ENCODE results near the gene OXSR1.
"Not testable (repeated sequence)": the region's sequence is repeated elsewhere in the genome, so short reads cannot be mapped to it uniquely, and the experiment has no call there.

Gene OXSR1

DNA sequence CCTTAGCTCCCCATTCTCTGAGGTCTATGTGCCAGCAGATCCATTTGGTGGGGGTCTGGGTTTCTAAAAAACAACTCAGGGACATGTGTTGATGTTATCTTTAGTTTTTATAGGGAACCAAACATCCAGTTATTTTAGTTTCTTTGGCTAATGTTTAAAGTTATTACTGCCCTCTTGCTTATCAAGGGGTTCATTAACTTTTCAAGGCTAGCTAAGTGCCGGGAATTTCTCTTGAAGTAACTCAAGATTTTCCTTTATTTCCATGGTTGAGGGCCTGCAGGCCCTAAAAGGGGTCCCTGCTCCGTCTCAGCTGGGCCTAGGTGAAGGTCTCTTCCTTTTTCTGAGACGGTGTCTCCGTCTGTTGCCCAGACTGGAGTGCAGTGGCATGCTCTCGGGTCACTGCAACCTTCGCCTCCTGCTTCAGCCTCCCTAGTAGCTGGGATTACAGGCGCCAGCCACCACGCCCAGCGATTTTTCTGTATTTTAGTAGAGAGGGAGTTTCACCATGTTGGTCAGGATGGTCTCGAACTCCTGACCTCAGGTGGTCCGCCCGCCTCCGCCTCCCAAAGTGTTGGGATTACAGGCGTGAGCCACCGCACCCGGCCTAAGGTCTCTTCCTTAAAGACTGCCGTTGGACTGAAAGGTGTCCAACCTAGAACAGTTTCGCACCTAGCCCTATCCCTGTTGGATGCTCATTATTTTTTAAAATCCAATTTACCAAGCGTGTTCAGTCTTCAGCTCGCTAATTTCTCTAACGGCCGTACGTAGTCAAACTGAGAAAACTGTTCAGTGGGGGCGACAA, 1.3 kb upstream of the OXSR1 start:
- no peak for DNase-seq (ENCODE audit: extremely low read depth in 1 of 2, low read depth in 1 of 2)

DNA sequence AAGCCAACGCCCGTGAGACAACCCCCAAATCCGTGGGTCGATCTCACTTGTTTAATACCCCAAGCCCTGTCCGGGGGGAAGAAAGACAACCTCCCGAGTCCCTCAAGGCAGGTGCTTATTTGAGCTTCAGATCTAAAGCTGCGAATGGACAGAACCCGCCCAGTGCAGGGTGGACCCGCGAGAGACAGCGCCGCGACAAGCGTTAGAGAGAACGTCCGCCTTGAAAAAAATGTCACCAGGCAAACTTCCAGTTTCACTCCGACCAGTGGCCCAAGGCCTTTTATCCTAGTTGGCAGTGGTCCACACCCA, 740 bp upstream of the OXSR1 start:
- no peak for DNase-seq (ENCODE audit: extremely low read depth in 1 of 2, low read depth in 1 of 2)

DNA sequence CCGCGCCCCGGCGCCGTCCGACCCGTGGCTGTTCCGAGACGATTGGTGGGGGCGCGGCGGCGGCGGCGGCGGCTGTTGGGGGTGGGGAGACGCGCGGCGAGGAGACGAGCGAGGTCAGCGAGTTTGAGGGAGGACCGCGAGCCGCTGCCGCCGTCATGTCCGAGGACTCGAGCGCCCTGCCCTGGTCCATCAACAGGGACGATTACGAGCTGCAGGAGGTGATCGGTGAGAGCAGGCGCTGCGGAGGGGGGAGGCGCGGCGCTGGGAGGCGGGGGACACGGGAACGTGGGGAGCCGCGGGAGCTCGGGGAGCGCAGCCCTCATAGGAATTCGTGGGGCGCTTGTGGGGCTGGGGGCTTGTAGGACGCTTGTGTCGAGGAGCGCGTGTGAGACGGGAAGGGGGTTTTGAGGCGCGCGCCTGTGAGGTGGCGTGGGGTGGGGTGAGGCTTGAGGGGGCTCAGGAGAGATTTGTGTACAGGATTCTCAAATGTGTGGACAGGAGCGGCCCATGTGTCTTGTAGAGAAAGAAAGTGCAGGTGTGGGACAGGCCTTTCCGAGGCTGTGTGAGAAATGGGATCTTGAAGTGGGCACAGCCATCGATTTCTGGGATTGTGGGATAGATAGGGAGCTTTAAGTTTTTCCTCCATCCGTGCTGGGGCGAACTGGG, 518 bp downstream of the OXSR1 start:
- no peak for DNase-seq (ENCODE audit: extremely low read depth in 1 of 2, low read depth in 1 of 2)

DNA sequence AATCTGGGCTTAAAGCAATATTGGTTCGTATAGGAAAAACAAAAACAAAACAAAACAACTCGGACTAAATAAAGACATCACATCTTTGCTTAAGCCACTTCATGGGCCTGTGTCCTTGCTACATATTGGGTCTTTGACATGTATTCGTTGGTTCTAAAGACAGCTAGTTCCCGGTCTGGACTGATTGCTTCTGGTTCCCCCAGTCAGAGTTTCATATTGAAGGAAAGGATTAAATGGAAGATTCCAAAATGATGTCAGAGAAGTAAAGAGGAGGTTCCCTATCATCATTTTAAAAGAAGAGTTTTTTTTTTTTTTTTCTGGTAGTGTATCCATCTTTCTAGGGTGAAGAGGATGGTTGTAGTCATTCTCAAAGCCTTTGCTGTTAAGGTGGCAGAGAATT, 2.3 kb downstream of the OXSR1 start:
- DNase-seq (ENCODE audit: extremely low read depth in 1 of 2, low read depth in 1 of 2) = no peak

DNA sequence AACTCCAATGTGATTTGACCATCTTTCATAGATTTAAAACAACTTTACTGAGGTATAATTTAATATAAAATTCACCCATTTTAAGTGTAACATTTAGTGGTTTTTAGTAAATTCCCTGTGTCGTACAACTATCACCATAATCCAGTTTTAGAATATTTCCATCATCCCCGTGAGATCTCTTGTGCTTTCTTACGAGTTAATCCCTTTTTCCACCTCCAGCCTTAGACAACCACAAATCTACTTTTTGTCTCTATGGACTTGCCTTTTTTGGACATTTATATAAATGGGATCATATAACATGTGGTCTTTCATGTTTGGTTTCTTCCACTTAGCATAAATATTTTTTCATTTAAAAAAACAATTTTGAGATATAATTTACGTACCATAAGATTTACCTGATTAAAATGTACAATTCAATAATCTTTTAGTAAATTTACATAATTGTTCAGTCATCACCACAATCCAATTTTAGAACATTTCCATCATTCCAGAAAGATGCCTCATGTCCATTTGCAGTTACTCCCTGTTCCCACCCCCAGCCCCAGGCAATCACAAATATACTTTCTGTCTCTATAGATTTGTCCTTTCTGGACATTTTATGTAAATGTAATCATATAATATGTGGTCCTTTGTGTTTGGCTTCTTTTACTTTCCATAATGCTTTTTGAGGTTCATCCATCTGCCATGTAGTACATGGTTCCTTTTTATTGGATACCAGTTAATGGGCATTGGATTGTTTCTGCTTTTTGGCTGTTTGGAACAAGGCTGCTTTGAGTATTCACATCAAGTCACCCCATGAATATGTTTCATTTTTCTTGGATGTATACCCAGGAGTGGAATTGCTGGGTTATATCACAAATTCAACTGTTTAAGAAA, 3.1 kb downstream of the OXSR1 start:
- DNase-seq (ENCODE audit: extremely low read depth in 1 of 2, low read depth in 1 of 2) = no peak

DNA sequence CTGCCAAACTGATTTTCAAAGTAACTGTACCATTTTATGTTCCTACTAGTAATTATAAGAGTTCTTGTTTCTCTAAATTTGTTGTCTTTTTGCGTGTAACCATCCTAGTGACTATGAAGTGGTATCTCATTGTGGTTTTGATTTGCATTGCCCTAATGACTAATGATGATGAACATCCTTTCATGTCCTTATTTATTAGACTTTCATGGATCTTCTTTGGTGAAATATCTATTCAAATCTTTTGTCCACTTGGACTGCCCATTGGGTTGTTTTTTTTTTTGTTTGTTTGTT, 3.6 kb downstream of the OXSR1 start:
- DNase-seq (ENCODE audit: extremely low read depth in 1 of 2, low read depth in 1 of 2) = no peak

- no peak for DNase-seq (ENCODE audit: extremely low read depth in 1 of 2, low read depth in 1 of 2)
Measured at GRCh38 chr3:38170722-38171121, 5.4 kb downstream of the OXSR1 start.

GRCh38 chr3:38171622-38172021, 6.3 kb downstream of the OXSR1 start:
- DNase-seq (ENCODE audit: extremely low read depth in 1 of 2, low read depth in 1 of 2) = no peak

GRCh38 chr3:38173834-38174418, 8.6 kb downstream of the OXSR1 start:
- DNase-seq (ENCODE audit: extremely low read depth in 1 of 2, low read depth in 1 of 2) = no peak

- DNase-seq (ENCODE audit: extremely low read depth in 1 of 2, low read depth in 1 of 2) = no peak
Measured at GRCh38 chr3:38177181-38177580, 11.8 kb downstream of the OXSR1 start.

GRCh38 chr3:38186781-38187180, 21.4 kb downstream of the OXSR1 start:
- DNase-seq (ENCODE audit: extremely low read depth in 1 of 2, low read depth in 1 of 2) = no peak

DNA sequence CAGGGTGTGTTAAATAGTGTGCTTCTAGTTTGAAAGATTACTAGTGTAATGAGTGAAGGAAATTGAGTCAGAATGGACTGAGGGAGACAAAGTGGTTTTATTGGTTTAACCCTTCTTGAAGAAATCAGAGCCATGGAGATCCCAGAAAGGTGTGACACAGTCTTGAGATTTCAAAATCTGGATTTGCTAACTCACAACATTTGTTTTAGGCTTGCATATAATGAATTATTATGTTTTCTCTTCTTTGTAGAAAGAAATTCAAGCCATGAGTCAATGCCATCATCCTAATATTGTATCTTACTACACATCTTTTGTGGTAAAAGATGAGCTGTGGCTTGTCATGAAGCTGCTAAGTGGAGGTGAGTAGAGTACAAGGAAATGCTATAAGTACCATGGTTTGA, 25.1 kb downstream of the OXSR1 start:
- no peak for DNase-seq (ENCODE audit: extremely low read depth in 1 of 2, low read depth in 1 of 2)

- not testable (repeated sequence) for DNase-seq (ENCODE audit: extremely low read depth in 1 of 2, low read depth in 1 of 2)
Measured at GRCh38 chr3:38202931-38203330, 37.6 kb downstream of the OXSR1 start.

DNA sequence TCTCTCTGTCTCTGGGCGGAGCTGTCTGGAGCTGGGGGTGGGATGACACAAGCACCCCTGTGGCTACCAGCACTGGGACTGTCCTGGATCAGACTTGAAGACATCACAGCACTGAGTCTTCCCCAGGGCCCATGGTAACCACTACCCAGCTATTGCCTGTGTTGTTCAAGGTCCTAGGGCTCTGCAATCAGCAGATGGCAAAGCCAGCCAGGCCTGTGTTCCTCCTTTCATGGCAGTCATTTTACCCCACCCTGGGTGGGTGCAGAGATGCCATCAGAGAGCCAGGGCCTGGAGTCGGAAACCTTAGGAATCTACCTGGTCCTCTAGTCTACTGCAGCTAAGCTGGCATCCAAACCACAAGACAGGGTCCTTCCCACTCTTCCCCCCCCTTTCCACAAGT, 38.4 kb downstream of the OXSR1 start:
- no peak for DNase-seq (ENCODE audit: extremely low read depth in 1 of 2, low read depth in 1 of 2)

DNA sequence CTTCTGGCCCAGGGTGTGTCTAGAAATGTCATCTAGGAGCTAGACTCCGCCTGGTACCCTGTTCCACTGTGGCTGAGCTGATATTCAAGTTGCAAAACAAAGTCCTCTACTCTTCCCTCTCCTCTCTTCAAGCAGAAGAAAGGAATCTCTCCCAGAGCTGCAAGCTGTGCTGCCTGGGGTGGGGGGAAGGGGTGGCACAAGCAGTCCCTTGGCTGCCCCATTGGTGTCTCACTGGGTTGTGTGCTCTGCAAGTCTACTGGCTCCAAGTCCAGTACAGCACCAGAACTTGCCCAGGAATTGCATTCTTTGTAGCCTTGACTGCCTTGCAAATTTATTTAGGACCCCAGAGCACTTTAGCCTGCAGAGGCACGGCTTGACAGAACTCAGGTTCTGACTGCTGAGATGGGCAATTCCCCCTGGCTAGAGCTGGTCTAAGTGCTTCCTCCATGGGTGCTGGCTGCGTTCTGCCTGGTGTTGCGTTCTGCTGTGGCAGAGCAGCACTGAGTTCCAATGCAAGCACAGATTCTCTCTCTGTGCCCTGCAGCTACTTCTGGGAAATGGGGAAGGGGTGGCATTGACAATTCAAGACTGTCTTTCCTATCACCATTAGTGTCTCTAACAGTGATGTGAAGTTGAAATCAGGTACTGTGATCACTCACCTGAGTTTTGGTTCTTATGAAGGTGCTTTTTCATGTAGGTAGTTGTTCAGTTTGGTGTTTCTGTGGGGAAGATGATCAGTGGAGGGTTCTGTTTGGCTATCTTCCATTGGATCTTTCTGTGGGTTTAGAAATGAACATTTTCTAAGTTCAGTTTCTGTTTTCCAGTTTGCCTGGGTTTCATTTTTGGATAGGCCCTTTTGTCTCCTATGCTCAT, 39.5 kb downstream of the OXSR1 start:
- DNase-seq (ENCODE audit: extremely low read depth in 1 of 2, low read depth in 1 of 2) = no peak

GRCh38 chr3:38205472-38205805, 40.1 kb downstream of the OXSR1 start:
- peak in 1 of 2 donors; percentile 16 for DNase-seq (ENCODE audit: extremely low read depth in 1 of 2, low read depth in 1 of 2)

DNA sequence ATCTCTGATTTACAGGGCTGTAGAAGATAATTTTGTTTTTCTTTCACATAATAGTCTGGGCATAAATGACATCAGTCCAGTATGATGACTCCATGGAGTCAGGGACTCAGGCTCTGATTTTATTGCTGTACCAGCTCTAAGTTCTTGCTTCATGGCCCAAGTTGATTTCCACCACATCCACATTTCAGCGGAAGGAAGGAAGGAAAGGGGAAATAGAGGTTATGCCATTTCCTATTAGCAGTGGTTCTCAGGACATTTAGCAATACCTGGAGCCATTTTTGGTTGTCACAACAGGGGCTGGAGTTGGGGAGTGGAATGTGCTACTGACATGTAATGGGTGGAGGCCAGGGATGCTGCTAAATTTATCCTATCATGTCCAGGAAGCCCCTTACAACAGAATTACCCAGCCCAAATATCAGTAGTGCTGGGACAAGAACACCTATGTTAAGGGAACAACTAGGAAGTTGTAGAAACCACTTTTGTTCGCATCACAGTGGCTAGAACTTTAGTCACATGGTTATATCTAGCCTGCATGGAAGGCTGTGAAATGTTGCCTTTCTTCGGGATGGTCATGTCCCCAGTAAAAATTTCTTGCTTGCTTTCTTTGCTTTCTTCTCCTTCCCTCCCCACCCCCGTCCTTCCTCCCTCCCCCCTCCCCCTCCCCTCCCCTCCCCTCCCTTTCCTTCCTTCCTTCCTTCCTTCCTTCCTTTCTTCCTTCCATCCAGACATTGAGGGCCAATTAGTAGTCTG, 42.1 kb downstream of the OXSR1 start:
- DNase-seq (ENCODE audit: extremely low read depth in 1 of 2, low read depth in 1 of 2) = no peak

DNA sequence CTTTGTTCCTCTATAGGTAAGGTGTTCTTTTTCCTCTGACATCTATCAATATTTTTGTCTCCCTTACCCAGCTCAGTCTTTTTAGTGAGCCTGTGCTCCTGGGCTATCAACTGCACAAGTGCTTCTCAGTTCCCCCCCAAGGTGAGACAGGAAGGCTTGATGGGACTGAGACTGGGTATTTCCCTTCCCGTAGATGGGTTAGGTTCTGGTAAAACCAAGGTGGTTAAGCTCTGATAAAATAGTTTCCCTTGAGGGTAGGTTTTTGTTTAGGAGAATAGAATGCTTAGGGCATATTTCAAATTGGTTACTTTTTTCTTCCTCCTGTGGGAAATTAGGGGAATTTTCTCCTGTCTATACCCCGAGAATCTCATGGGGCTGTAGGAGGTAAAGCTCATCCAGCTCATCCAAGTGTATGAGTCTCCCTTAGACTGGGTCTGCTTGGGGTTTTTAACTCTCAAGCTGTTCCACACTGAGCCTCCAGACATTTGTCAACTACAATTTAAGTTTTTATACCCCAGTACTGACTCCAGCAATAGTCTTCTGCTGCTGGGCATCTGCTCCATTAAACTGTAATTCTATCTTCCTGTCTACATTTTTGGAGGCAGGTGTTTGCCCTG, 44.9 kb downstream of the OXSR1 start:
- no peak for DNase-seq (ENCODE audit: extremely low read depth in 1 of 2, low read depth in 1 of 2)

DNA sequence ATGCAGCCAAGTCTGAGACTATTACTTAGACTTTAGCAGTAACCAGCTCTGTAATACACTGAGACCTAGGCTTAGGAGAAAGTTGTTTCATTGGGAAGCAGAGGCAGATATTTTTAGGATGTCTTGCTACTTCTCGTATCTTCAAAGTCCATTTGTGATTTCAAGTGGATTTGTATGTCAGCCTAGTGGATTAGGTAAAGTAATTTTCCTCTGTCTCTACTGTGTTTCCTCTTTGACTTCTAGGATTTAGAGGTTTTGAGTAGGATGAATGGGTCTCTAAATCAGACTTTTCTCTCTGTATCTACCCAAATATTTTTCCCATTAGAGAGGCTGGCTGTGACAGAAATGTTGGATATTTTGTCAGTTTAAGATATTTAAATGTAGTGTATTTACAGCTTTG, 46.8 kb downstream of the OXSR1 start:
- no peak for DNase-seq (ENCODE audit: extremely low read depth in 1 of 2, low read depth in 1 of 2)

- no peak for DNase-seq (ENCODE audit: extremely low read depth in 1 of 2, low read depth in 1 of 2)
Measured at GRCh38 chr3:38214560-38214959, 49.2 kb downstream of the OXSR1 start.
